NK-92 (cell line): ENCODE results near the gene DENND2A.
"Not testable (repeated sequence)": the region's sequence is repeated elsewhere in the genome, so short reads cannot be mapped to it uniquely, and the experiment has no call there.

Experiments
- DNase-seq: peaks from one replicate; lab custom pipeline; 2025; ENCODE audit not compliant: unreplicated experiment; lab: John Stamatoyannopoulos, UW

DENND2A gene

GRCh38 chr7:140650367-140650766 lies 9.8 kb upstream of the DENND2A start:
- DNase-seq, result no peak

DNA sequence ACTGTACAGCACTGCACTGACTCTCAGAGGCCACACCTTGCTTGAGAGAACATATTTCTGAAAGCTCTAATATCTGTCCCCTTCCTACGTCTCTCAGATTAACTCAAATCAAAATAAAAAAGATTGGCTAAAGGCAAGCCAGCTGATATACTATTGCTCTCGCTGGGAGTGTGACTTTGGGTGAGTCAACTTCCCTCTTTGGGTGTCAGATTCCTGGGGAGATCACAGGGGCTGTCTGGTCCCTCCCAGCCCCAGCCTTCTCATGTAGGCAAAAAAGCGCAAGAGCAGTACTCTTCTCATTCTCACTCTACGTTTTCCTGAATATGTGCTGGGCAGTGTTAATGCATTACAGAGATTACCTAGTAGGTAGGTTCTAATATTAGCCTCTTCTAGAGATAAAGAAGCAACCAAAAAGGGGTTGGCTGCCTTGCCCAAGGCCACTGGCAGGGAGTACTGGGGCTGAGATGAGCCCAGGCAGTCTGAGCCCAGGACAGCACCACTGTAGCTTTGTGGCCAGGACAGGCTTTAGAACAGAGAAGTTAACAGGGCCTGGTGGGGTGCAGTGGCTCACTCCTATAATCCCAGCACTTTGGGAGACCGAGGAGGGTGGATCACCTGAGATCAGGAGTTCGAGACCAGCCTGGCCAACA lies 9.1 kb upstream of the DENND2A start:
- DNase-seq, result no peak

GRCh38 chr7:140646931-140647647 lies 6.5 kb upstream of the DENND2A start:
- no peak for DNase-seq

DNA sequence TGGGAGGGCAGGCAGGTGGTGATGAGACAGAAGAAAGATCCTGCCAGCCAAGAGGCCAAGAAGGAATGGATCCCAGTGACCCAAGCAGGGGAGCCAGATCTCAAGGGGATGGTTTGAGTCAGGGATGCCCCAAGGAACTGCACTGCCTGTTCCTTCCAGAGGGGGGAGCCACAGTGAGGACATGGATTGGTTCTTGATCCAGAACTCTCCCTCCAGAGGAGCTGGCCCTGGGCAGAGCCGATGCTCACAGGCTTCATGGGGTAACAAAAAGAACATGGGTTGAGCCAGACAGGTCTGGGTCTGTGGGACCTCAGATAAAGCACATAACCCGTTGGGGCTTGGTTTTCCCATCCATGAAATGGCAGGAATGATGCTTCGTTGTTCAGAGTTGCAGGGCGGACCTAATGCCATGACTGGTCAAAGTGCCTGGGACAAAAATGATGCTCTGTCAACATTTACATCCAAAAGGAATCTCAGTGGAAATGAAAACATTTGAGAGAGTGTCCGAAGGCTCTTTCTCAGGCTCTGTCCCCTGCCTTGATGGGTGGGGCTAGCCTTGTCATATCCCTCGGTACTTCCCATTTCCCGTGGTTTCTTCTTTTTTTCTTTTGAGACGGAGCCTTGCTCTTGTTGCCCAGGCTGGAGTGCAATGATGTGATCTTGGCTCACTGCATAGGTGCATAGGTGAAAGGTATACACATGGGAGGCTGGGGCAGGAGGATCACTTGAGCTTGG lies 4.7 kb upstream of the DENND2A start:
- no peak for DNase-seq

- DNase-seq, result not testable (repeated sequence)
Measured at GRCh38 chr7:140644761-140645160, 4.1 kb upstream of the DENND2A start.

DNA sequence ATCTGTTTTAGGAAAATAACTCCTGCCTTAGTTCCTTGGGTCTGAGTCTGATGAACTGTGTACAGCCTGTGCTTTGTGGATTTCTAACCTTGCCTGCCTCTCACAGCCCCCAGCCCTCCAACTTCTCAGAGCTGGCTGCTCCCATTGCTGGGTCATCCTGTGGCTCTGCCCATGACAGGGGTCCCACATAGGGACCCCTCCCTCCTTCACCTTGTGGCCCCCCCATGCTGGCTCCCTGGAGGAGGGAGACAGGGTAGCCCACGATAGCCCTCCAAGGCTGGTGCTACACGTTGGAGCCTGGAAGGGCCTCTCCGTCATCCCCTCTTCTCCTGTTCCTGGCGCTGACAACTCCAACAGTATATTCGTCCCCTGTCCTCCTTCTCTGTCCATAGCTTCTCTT lies 2.8 kb upstream of the DENND2A start:
- no peak for DNase-seq

DNA sequence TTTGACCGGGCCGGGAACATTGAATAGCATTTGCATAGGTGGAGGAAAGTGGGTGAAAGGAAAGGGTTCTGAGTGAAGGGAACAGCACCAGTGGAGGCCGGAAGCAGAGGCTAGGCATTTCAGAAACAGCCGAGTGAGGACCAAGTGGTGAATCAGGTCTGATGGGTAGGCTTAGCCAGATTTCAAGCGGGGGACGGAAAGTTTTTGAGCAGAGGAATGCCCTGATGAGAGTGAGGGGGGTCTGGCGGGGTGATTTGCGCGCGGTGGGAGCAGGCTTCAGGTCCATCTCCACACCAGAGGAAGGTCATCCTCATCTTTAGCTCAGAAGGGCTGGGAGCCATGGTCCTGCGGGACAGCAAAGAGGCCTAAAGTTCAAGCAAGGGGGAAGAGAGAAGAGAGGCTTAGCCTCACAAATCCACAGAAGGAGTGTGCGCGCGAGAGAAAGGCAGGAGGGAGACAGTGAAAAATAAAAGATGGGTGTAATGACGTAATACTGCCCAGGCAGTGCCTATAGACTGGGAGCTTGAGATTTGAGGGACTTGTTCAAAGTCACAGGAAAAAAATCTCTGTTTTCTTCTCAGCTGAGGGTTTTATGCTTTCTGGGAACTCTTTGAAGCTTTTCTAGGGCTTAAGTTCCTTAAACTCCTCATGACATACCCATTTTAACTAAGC lies 1.0 kb upstream of the DENND2A start:
- DNase-seq, result no peak

GRCh38 chr7:140640060-140640637 lies 464 bp downstream of the DENND2A start:
- no peak for DNase-seq

- no peak for DNase-seq
Measured at GRCh38 chr7:140639366-140640053, 1.1 kb downstream of the DENND2A start.

GRCh38 chr7:140638173-140638791 lies 2.3 kb downstream of the DENND2A start:
- no peak for DNase-seq

DNA sequence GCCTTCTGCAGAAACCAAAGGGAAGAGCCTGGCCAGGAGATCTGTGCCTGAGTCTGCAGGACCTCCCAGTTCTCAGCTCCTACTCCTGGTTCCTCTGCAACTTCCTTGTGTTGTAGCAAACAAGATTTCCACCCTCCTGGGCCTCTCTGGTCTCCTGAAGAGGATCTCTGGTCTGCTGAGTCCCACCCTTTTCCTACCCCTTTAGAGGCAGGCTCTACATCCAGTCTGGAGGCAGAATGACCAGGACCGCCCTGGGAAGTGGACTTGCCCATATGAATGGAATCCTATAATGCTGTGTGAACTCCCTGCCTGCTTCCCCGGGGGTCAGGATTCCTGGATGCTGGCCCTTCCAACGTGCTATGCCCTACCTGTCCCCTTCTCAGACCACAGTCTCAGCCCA lies 3.2 kb downstream of the DENND2A start:
- no peak for DNase-seq

GRCh38 chr7:140635816-140636215 lies 4.8 kb downstream of the DENND2A start:
- no peak for DNase-seq

- DNase-seq, result no peak
Measured at GRCh38 chr7:140635345-140635744, 5.3 kb downstream of the DENND2A start.

GRCh38 chr7:140631602-140632001 lies 9.0 kb downstream of the DENND2A start:
- DNase-seq, result no peak

- DNase-seq, result no peak
Measured at GRCh38 chr7:140631021-140631420, 9.6 kb downstream of the DENND2A start.

DNA sequence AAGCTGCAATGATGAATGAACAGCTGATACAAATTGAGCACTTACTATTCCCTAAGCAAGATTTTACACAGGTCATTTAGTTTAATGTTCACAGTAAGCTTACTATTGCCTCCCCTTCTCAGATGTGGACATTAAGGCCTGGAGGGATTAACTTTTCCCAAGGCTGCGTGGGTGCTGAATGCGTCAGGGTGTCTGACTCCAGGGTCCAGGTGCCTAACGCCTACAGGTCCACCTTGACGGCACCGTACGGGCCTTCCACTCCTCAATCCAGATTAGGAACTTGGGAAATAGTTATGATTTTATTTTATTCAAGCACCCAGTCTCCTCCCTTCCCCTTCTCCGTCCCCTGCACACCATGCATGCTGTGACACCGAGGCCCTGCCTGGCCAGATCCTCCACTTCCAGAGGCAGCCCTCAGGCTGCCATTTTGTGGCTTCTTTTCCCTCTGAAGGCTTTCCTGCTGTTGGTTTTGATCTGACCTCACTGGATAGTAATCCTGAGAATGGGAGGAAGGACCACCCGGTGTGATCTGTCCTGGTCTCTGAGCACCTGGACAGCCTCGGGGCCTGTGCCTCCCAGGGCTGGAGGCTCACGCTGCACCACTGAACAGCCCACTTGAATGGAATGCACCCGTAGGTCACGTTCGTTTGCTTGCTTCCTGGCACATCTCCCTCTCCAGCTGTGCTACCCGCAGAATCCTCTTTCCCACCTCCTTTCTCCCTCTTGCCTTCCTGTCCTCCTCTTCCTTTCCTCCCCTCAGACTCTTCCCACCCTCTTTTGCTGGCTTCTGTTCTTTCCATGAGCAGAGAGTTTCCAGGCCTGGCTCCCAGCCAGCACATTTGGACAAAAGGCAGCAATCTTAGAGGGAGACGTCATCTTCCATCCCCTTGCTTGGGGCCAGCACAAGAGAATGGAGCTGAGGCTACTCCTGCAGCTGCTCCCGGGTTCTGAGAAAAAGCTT lies 14.4 kb downstream of the DENND2A start:
- DNase-seq, result no peak

DNA sequence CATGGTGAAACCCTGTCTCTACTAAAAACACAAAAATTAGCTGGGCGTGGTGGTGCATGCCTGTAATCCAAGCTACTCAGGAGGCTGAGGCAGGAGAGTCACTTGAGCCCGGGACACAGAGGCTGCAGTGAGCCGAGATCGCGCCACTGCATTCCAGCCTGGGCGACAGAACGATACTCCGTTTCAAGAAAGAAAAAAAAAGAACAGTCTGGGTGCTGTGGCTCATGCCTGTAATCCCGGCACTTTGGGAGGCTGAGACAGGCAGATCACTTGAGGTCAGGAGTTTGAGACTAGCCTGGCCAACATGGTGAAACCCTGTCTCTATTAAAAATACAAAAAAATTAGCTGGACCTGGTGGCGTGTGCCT lies 15.4 kb downstream of the DENND2A start:
- DNase-seq, result not testable (repeated sequence)

- no peak for DNase-seq
Measured at GRCh38 chr7:140624392-140625191, 16.0 kb downstream of the DENND2A start.
